Eye (tissue), 1 donor: ENCODE measurements around the gene PRICKLE2.
A peak's percentile ranks its signal among the peaks of the same experiment; 100 is the strongest.

Source experiments
- DNase-seq: peaks from one replicate; pipeline ENCODE4 v3.0.0-alpha.2; 2015

The PRICKLE2 gene

DNA sequence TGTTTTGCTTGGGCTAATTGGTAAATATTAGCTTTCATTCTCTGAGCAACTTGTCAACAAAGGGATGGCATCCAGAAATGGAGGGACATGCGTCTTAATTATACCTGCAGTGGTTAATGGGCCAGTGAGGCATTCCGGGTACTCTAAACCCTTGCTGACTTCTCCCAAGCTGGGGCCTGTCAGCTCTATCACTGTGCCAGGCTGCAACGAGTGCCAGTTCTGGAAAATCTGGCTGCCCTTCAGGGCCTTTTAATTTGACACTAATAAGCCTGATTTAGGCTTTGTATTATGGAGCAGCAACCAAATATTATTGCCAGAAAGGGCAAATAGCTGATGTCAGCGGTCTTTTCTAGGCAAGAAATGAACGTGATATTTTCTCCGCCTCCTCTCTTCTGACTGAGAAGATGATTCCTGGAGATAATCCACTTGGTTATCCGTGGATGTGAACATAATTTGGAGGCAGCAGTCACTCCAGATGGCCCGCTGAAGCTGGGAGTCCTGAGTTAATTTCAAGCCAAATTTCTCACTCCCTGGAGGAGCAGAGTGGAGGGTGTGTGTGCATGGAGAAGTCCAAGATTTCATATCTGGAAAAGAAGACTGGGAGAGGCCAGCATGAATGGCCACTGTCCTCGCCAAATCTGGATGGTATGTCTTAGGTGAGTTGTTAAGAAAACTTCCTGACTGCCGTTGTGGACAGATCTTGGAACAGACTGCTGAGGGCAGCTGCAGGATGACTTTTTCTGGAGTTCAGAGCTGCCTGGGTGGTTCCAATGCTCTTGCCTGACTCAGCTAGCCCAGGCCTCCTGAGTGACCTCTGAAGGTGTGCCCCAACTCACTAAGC, 157.5 kb downstream of the PRICKLE2 start:
- no peak for DNase-seq

DNA sequence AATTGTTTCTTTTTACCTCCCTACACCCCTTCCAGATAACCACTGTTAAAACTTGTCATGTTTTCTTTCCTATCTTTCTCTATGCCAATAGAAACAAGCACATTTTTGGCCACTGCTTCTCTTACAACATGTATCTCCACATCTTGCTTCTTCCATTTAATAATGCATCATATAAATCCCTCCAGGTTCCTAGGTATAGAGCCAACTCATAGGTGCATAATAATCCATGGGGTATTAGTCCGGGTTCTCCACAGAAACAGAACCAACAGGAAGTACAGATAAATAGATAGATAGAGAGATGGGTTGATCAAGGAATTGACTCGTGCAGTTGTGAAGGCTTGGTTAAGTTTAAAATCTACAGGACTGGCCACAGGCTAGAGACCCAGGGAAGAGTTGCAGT, 160.5 kb downstream of the PRICKLE2 start:
- no peak for DNase-seq

DNA sequence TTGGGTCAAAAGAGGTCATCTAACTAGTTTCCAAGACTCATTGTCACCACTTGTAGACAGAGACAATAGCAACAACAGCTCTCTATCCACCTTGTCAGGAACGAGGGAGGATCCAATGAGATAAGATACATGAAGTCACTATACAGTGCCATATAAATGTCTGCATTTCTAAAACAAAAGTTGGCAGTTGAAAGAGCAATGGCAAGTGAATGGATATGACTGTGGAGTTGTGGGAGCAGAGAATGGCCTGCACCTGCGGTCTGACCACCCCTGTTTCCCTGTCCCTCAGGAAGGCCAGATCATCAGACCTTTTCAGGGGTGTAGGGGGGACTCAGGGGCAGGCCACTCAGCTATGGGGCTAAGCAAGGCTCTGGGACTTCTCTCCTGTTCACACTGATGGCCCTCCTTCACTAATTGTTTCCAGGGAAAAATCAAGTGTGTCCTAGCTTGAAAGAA, 161.3 kb downstream of the PRICKLE2 start:
- no peak for DNase-seq

DNA sequence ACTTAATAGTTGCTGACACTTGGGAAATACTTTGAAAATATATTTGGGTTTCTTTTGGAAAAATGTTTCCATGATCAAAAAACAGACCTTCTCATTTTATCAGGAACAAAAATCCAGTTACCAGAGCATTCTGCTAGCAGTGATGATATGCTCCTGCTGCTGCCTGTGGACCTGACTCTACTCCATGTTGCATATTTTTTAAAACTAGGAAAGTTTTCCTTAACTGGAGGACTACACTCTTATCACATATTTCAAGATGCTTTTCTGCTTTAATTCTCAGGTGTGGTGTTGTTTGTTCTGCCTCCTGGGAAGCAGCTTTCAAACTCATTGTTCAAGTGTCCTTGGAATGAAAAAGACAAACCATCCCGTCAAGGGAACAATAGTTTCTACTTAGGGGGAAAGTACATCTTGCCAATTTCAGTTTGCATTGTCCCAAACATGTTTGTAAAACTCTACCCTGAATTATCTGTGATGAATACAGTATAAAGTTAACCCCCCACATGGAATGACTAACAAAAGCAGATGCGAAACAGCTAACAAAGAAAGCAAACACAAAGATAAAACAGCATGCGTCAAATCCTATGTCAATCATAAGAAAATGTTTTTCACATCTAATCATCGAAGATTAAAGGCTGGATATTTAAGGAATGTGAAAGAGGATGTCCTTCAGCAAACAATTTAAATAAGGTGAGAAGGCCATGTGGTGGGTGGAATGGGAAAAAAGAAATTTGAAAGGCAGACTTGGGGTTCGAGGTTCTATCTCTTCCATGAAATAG, 161.9 kb downstream of the PRICKLE2 start:
- DNase-seq: no peak

DNA sequence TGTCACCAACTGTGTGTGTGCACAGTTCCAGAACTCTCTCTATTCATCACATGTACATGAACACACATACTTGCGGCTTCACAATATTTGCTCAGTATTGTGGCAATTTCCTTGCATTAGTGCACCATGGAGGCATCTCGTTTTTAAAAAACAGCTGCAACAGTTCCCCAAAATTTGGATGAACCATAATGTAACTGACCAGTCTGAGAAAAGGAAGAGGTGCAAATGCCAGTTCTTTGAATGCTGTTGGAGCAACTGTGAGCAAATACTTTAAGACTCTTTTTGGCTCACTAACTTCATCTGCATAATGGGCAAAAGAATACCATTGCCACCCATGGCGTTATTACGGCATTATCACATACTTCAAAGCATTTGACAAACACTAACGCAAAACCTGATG, 163.6 kb downstream of the PRICKLE2 start:
- no peak for DNase-seq

DNA sequence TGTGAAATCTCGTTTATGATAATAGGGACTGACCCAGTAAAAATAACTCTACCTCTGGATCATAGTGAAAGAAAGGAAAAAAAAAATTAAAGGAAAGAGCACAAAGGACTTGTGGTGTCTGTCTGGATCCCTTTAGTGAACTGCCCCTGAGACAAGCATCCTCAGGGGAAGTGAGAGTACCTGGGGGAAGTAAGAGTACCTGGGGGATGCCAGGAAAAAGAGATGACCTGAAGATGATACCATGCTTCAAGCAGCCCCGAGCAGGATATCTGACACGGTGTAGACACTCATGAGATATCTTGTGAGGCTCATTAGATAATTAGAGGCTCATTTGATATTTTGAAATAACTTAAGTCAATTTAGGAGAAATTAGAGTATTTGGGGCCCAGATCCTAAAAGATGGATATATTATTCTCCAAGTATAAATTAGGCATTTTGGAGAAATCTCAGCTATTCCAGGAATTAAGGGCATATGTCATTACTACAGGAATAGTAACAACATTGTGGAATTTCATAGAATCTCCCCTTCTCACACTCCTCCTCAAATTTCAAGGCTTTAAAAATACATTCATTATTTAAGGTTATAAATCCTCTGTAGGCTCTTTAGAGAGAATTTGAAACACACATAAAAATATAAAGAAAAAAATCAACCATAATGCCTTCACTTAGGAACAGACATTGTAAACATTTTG, 165.6 kb downstream of the PRICKLE2 start:
- no peak for DNase-seq

DNA sequence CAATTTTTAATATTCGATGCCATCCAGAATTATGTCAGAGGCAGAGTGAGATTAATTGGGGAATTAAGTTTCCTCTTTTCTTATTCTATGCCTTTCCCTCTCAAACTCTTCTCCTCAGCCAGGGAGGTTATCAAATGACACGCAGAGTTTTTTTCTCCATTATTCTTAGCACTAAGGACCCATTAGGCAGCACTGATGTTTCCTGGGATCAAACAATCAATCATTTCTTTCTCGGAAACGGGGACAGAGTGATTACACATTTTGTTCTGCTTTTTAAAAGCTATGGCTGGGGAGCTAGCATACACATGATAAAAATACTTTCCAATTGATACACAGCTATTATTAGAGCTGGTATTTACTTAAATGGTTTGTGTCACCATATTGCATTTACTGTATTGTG, 166.7 kb downstream of the PRICKLE2 start:
- no peak for DNase-seq

DNA sequence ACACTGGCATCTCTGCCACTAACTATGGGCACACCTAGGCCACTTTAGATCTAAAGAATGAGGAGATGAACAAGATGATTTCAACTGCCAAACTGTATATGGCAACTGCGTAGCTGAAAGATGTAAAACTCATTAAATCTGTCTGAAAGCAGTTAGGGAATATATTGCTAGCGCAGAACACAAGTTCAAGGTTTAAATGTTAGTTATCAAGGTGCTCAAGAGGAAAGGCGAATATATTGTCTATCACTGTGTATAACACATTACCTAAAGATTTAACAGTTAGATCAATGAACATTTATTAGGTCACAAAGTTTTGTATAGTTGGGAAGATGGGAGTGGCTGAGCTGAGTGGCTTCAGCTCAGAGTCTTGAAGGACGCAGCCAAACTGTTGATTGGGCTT, 168.0 kb downstream of the PRICKLE2 start:
- no peak for DNase-seq

DNA sequence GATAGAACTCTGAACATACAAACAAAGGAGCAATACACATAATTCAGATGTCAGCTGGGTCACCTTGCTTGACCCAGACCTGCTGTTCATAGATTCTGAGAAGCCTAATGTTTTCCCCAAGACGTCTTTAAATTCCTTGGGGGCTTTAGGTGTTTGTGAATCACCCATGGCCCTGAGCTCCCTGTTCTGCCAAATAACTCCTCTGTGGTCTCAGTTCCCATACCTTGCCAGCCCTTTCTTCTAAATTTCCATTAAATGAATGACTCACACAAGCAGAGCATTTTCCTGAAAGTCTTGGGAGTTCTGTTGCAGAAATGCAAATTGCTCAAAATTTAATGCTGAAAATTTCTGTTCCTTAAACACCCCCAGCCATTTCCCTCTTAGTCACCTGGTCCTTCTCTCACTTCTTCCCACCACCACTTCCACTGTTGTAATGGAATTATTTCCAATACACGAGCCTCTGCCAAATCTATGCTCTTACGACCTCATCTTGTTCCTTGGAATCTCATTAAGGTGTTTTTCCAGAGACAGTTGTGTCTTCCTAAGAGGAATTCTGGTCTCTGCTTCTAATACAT, 168.6 kb downstream of the PRICKLE2 start:
- no peak for DNase-seq

DNA sequence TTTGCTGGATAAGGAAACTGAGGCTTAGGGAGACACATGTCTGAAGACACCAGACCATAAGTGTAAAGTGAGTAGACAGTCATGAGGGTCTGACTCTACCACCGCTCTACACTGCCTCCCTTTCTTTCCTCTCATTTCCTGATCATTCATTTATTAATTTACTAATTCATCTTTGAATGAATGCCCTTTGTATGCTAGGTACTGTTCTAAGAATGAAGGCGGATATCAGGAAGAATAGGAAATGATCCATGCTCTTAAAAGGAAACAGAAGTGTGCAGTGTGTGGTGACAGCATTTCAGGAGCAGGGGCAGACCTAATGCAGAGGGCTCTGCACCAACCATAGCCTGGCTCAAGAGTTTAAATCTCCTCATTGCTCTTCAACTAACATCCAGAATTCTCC, 170.2 kb downstream of the PRICKLE2 start:
- DNase-seq: no peak

DNA sequence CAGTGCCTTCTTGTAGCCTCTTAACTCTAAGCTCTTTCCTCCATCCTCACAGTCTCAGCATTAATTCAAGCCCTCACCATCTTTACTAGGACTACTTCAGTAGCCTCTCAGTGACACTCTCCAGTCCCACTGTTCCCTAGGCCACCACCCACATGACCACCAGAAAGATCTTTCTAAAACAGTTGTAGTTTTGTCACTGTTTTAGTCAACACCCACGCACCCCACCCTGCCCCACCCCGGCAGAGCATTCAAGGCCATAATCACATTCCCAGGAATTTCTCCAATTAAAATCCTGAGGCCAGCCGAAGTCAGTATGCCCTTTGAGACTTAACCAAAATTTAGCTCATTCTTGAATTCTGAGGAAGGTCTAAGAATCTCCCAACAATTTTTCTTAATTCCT, 170.8 kb downstream of the PRICKLE2 start:
- no peak for DNase-seq

DNA sequence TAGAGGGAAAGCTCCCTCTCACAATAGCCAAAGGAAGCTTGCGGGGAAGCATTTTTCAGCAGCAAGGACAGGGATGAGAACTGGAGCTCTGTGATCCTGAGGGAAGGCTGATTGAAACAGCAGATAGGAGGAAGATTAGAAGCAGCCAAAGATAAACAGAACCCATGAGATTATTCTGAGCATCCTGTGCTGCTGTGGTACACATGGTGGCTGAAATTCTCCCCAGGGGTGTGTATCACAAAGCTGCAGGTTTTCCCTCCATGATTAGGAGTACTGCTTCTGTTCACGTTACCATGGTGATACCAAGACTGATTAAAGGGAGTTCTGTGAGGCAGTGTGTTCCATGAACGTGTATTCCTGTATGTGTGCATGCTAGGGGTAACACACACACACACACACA, 171.7 kb downstream of the PRICKLE2 start:
- DNase-seq: peak; percentile 42

DNA sequence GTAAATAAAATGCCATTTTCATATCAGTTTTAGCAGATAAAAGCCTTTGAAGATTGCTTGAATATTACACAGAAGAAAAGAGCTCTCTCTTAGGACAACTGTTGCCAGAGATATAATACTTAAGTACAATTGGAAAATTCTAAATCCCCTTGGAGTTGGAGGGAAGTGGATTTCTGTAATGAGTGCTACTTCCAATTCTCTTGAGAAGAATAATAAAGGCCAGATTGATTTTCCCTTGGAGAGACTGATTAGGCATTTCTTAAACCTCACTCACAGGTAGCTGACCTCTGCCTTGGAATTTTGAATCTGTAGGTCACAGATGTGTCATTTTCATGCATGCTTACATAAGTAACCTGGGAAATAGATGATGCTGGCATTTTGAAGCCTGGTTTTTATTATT, 172.1 kb downstream of the PRICKLE2 start:
- DNase-seq: no peak

DNA sequence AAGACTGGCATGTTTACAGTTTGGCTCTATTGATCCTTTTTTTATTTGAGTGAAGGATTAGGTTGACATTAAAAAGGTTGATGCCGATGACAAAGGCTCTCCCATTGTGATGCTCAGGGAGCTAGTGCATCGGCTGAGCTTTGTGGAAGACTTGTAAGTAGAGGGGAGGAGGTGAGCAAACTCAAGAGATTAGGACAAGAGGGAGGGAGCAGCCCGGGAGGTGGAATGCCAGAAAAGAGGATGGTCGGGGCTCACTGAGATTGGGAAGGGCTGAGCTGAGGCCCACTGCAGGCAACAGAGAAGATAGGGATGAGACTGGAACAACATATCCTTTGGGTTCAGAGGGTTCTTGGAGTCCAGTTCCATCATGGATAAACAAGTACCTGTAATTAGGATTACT, 175.4 kb downstream of the PRICKLE2 start:
- DNase-seq: no peak

DNA sequence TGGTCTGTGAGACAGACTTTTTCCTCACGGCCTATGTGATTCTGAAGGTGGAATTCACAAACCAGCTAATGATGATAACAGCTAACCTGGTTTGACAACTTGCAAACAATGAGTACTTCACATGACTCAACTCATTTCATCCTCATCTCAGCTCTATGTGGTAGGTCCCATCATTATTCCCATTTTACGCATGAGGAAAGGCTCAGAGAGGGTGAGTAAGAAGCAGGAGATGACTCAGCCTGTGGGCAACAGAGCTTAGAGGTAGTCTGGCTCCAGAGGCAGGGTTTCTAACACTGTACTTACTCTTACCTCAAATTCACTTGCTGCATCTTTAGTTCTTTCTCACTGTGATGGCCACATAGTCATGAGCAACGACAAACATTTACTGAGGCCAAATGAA, 176.1 kb downstream of the PRICKLE2 start:
- DNase-seq: no peak

DNA sequence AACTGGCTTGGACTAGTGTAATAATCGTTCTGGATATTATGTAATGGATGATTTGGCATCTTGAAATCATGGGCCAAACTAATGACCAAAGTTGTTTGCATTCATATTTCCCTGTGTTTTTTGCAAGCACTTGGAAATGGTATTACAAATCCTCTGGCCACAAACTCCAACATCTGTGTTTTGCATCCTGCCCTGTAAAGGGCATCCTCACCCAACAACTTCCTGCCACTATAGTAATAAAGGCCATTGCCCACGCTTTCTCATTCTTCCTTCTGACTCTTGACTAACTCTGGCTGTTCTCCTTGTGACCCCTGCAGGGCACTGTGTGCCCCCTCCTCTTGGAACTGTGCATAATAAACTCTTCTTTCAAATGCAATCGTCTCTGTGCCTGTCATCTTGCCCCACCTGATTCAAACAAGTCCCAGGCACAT, 176.6 kb downstream of the PRICKLE2 start:
- no peak for DNase-seq

DNA sequence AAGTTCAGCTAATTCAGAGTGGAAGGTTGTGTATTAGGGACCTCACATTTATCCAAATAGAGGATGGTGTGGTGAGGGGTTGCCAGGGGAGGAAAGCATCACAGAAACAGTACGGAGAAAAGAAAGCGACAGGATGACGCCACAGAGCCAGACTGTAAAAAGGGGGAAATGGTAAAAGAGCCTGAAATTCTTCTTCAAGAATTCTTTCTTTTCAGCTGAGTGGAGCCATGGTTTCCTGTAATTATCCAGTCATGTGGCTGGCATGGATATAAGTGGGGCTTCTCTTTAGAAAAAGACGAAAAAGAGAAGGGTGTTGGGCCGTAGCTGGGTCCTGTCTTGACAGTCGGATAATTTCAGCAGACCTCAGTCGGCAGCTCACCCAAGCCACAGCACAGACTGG, 177.5 kb downstream of the PRICKLE2 start:
- DNase-seq: no peak

DNA sequence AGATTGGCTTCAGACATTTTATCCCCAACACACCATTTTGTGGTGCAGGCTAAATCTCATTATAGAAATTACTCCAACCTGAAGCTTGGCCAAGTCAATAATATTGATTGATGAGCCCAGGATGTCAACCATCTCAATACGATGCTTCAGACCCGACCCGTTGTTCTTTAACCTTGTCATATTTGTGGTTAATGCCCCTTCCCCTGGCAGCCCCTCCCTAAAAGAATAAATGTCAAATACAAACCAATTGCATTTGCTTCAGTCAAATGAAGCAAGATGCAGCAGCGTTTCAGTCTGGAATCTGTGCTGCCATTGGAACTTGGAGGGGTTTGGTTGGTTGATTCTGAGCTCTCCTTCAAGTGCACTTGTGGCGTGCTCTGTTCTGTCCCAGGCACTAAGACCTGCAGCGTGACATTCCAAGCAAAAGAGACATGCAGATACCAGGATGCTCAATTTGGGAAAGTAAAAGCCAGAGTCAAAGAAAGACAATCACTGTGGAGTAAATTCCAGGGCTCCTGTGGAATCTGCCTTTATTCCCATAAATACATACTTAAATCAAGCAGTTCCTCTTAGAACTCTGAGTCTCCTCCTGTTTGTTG, 178.2 kb downstream of the PRICKLE2 start:
- no peak for DNase-seq

DNA sequence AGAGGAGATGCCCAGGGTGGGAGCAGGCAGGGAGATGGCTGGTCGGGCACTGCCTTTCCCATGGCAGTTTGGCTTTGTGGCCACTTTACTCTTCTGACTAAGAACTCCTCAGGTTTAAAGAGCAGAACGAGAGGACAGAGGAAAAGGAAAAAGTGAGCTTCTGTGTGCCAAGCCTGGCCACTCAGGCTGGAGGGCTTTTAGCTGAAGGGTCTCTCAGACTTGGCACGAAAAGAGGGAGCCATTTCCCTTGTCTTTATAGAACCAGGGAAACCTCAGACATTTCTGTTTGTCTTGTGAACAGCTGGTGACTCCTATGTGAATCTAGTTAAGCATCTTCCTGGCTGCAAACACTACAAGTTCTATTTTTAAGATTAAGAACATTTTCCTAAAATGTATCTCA, 178.7 kb downstream of the PRICKLE2 start:
- no peak for DNase-seq

DNA sequence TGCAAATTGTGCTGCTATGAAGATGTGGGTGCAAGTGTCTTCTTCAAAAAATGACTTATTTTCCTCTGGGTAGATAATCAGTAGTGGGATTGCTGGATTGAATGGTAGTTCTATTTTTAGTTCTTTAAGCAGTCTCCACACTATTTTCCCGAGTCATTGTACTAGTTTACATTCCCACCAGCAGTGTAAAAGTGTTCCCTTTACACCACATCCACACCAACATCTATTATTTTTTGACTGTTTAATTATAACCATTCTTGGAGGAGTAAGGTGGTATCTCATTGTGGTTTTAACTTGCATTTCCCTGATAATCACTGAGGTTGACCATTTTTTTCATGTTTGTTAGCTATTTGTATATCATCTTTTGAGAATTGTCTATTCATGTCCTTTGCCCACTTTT, 182.3 kb downstream of the PRICKLE2 start:
- no peak for DNase-seq
